ENCODE results near the gene NOL4.

GRCh38 chr18:34222307-34223163 lies 2.2 kb downstream of the NOL4 start:
- no peak for TF ChIP-seq CTCF (IDR thresholded peaks at IDR 0.05; ENCODE audit: insufficient read depth, low read length, poor library complexity, severe bottlenecking)
- TF ChIP-seq EZH2phosphoT487 (conservative IDR thresholded peaks at IDR 0.05; ENCODE audit: low read length): no peak
